GM18508 (cell line): ENCODE results near the gene STARD3NL.
"Not testable (repeated sequence)": the region's sequence is repeated elsewhere in the genome, so short reads cannot be mapped to it uniquely, and the experiment has no call there.

Experiments
- ATAC-seq: cut with Tn5 transposase; IDR thresholded peaks from one replicate; pipeline ENCODE4 v1.9.1; 2021; ENCODE audit warnings: moderate number of reproducible peaks; ENCODE audit not compliant: insufficient read depth, unreplicated experiment

STARD3NL gene

GRCh38 chr7:38178004-38178694 is at the start of gene STARD3NL:
STARD3NL (plus strand) TSS chr7:38178245; CDS start chr7:38207505, 29,260 bp downstream.
- peak; percentile 94 for ATAC-seq

GRCh38 chr7:38129162-38129561 is 48.9 kb upstream of the STARD3NL start:
- no peak for ATAC-seq

GRCh38 chr7:38129579-38129978 is 48.5 kb upstream of the STARD3NL start:
- ATAC-seq = no peak

GRCh38 chr7:38138171-38138570 is 39.9 kb upstream of the STARD3NL start:
- ATAC-seq = no peak

- no peak for ATAC-seq
Measured at GRCh38 chr7:38141187-38141586, 36.9 kb upstream of the STARD3NL start.

GRCh38 chr7:38142736-38143135 is 35.3 kb upstream of the STARD3NL start:
- peak; percentile 74 for ATAC-seq

GRCh38 chr7:38147005-38147404 is 31.0 kb upstream of the STARD3NL start:
- ATAC-seq = no peak

- no peak for ATAC-seq
Measured at GRCh38 chr7:38151556-38151955, 26.5 kb upstream of the STARD3NL start.

- ATAC-seq = no peak
Measured at GRCh38 chr7:38153515-38153914, 24.5 kb upstream of the STARD3NL start.

- ATAC-seq = no peak
Measured at GRCh38 chr7:38154278-38154677, 23.8 kb upstream of the STARD3NL start.

- ATAC-seq = no peak
Measured at GRCh38 chr7:38160003-38160571, 18.0 kb upstream of the STARD3NL start.

- no peak for ATAC-seq
Measured at GRCh38 chr7:38162036-38162435, 16.0 kb upstream of the STARD3NL start.

- no peak for ATAC-seq
Measured at GRCh38 chr7:38163671-38164070, 14.4 kb upstream of the STARD3NL start.

GRCh38 chr7:38168890-38169570 is 9.0 kb upstream of the STARD3NL start:
- no peak for ATAC-seq

- ATAC-seq = peak; percentile 41
Measured at GRCh38 chr7:38169847-38170246, 8.2 kb upstream of the STARD3NL start.

- peak; percentile 68 for ATAC-seq
Measured at GRCh38 chr7:38171623-38172391, 6.2 kb upstream of the STARD3NL start.

- not testable (repeated sequence) for ATAC-seq
Measured at GRCh38 chr7:38175547-38175946, 2.5 kb upstream of the STARD3NL start.

- ATAC-seq = no peak
Measured at GRCh38 chr7:38177621-38178003, 433 bp upstream of the STARD3NL start.

GRCh38 chr7:38178695-38179344 is 775 bp downstream of the STARD3NL start:
- peak; percentile 26 for ATAC-seq

- ATAC-seq = no peak
Measured at GRCh38 chr7:38179776-38180226, 1.8 kb downstream of the STARD3NL start.
